NCI-H524 treated with DMSO at 0.1 percent for 48 hours (cell line): ENCODE data around the gene TPP1.

Experiments
- DNase-seq: peaks from one replicate; lab custom pipeline; 2025; lab: John Stamatoyannopoulos, UW

The TPP1 gene

DNA sequence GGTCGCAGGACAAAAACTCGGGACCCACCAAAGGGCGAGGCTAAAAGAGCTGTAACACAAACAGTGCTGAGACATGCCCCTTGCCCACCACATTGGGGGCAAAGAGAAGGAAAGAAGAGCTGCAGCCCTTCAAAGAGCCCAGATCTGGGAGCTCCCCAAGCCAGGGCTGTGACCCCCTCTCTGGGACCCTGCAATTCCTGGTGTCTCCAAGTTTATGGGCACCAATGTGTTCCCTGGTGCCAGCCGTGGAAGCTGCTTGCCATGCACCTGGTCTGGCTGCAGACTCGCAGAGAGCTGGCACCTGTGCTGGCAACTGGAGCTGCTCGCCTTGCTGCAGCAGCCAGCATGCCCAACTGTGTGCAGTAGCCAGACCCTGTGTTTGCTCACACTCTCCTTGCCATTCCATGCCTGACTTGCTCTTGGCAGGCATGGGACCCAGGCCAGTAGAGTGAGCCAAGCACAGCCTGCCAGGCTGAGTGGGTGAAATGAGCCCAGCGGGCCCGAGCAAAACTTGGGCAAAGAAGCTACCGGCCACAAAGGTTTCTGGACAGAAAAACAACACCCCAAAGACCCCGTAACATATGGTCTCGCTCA, 31.8 kb downstream of the TPP1 start:
- DNase-seq, result no peak

DNA sequence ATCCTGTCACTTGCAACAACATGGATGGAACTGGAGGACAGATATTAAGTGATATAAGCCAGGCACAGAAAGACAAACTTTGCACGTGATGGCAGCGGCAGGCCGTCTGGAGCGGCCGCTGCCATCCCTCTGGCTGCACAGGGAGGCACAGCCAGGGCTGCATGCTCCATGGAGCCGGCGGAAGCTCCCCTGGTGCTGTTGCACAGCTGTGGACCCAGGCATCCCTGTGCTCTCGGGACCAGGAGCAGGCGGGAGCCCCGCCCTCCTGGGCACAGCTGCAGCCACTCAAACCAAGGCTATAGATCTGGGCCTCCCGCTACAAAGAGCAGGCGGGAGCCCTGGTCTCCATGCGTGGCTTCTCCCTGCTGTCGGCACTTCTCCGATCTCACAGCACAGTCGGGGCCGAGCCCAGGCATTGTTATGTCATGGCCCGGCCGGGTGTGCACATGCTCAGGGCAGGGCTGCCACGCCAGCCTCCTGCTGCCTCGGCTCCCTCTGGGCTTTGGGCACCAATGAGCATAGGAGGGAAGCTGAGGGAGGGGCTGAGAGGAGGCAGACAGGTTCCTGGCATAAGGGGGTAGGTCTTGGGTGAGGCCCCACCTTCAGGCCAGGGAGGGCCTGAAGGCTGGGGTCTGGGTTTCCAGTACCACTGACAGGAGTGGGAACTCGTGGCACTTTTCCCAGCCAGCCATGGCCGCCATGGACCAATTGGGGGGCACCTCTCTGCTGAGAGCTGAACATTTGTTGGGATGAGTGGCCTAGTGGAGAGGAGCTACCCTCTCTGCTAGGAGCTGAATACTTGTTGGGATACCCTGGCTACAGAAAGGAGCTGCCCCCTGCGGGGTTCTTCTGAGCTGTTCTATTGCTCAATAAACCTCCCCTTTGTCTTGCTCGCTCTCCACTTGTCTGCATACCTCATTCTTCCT, 32.5 kb downstream of the TPP1 start:
- no peak for DNase-seq

DNA sequence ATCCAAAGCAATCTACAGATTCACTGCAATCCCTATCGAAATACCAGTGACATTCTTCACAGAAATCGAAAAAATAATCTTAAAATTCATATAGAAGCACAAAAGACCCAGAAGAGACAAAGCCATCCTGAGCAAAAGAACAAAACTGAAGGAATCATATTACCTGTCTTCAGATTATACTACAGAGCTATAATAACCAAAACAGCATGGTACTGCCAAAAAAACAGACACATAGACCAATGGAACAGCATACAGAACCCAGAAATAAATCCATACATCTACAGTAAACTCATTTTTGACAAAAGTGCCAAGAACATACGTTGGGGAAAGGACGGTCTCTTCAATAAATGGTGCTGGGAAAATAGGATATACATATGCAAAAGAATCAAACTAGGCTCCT, 34.7 kb downstream of the TPP1 start:
- DNase-seq, result no peak

DNA sequence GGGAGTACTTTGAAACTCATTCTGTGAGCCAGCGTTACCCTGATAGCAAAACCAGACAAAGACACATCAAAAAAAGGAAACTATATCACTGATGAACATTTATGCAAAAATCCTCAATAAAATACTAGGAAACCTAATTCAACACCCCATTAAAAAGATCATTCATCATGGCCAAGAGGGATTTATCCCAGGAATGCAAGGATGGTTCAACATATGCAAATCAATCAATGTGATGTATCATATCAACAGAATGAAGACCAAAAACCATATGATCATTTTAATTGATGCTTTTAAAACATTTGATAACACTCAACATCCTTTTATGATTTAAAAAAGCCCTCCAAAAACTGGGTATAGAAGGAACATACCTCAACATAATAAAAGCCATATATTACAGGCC, 35.6 kb downstream of the TPP1 start:
- DNase-seq, result no peak

DNA sequence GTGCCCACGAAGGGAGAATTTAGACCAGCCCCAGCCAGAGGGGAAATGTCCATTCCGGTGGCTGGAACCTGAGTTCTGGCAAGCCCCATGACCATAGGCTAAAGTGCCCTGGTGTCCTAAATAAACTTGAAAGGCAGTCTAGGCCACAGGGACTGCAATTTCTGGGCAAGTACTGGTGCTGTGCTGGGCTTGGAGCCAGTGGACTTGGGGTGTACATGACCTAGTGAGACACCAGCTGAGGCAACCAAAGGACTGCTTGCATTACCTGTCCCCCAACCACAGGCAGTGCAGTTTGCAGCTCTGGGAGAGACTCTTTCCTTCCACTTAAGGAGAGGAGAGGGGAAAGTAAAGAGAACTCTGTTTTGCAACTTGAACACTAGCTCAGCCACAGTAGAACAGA, 39.5 kb downstream of the TPP1 start:
- DNase-seq, result no peak

DNA sequence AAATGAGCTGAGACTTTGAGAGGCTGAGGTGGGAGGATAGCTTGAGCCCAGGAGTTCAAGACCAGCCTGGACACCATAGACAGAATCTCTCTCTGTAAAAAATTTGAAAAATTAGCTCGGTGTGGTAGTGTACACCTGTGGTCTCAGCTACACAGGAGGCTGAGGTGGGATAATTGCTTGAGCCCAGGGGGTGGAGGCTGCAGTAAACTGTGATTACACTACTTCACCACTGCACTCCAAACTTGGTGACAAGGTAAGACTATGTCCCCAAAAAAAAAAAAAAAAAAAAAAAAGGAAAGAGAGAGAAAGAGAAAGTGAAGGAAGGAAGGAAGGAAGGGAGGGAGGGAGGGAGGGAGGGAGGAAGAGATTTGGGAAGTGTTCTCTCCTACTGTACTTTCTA, 41.1 kb downstream of the TPP1 start:
- no peak for DNase-seq

DNA sequence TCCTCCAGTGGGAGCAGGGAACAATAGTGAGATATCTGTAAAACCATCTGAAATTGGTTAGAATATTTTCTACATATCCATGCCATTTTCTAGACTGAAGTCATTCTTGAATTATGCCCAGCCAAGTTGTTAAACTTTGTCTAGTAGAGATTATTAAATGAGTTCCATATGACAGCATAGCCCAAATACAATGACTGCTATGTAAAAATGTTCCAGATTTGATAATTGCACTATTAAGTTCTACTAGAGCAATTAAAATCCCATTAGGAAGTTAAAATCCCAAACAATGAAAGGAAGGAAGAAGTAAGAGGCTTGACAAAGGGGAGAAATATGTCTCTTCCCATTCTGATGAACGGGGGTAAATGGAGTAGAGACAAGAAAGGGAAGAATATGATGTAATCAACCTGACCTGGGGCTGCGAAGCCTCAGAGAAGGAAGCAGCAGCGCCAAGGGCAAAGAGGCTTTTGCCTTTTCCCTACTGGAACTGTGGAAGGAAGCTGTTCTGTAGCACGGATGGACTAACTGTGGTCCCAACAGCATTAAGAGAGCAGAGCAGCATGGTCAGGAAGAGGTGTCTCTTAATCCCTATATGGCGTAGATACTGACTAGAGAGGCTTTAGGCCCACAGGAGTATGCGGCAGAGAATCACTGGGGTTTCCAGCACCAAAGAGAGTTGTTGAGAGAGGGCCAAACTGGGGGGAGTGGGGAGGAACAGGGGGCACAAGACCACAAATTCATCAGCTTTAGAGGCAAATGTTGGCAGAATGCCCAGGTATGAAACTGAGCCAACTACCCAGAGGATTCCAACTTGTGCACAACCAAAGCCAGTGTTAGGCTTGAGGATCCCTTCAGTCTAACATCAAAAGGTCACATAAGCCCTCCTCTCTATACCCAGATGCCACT, 42.5 kb downstream of the TPP1 start:
- no peak for DNase-seq

DNA sequence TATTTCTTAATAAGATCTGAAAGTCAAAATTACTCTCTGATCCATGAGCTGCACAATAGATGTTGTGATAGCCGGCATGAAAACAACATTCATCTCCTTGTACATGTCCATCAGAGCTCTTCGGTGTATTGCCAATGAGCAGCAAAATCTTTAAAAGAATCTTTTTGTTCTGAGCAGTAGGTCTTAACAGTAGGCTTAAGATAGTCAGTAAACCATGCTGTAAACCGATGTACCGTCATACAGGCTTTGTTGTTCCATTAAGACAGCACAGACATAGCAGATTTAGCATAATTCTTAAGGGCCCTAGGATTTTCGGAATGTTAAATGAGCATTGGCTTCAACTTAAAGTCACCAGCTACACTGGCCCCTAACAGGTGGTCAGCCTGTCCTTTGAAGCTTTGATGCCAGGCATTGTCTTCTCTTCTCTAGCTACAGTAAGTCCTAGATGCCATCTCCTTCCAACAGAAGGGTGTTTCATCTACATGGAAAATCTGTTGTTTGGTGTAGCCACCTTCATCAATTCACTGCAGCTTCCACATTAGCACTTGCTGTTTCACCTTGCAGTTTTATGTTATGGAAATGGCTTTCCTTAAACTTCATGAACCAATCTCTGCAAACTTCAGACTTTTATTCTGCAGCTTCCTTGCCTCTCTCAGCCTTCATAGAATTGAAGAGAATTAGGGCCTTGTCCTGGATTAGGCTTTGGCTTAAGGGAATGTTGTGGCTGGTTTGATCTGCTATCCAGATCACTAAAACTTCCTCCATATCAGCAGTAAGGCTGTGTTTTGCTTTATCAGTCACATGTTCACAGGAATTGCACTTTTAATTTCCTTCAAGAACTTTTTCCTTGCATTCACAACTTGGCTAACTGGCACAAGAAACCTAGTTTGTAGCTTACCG, 44.2 kb downstream of the TPP1 start:
- no peak for DNase-seq

DNA sequence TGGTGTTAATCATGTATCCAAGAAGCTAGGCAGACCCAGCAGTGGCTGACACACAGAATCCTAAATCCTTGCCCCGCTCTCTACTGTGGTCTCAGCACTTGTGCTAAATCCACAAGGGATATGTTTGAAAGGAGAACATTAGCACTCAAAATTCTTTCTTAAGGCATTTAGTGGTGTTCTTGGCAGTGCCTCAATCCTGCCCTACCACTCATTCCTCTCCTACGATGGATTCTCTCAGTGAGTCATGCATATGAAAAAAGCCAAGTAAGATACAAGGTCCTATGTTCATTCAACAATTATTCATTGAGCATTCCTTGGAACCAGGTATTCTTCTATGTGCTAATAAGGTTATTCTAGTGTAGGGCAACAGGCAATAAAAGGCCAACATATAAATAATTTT, 47.0 kb downstream of the TPP1 start:
- no peak for DNase-seq

DNA sequence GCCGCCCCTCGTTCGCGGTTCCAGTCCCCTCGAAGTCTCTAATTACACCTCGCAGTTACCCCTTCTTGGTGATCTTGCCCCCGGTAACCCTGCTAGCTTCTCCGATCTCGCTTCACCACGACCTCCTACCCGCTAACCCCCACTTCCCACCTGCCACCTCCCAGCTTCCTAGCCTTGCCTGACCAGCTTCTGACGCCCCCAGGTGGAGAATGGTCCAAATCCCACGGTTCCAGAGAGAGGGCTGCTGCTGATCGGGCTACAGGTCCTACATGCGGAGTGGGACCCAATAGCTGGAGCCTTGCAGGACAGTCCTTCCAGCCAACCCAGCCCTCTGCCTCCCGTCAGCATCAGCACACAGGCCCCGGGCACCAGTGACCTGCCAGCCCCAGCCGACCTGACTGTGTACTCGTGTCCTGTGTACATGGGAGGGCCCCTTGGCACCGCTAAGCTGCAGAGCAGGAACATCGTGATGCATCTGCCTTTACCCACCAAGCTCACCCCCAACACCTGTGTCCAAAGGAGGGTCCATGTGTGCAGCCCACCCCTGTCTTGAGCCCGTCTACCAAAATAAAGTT, 47.7 kb downstream of the TPP1 start:
- no peak for DNase-seq

DNA sequence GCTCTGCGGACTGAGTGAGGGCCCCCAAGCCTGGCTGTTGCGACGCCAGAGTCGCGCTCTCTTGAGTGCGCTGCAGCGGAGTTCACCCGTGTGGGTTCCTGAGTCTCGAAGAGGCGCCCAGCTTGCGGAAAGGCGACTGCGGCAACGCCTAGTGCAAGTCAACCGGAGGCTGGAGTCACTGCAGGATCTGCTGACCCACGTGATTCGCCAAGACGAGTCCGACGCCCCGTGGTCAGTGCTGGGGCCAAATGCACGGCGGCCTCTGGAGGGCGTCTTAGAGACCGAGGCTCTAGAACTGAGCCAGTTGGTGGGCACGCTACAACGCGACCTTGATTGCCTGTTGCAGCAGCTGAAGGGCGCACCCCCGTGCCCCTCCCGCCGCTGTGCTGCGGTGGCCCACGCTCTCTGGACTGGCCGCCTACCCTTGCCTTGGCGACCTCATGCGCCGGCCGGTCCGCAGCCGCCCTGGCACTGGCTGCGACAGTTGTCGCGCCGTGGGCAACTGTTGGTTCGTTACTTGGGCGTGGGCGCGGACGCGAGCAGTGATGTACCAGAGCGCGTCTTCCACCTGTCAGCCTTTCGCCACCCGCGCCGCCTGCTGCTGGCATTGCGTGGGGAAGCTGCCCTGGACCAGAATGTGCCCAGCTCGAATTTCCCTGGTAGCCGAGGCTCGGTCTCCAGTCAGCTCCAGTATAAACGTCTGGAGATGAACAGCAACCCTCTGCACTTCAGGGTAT, 48.4 kb downstream of the TPP1 start:
- no peak for DNase-seq

DNA sequence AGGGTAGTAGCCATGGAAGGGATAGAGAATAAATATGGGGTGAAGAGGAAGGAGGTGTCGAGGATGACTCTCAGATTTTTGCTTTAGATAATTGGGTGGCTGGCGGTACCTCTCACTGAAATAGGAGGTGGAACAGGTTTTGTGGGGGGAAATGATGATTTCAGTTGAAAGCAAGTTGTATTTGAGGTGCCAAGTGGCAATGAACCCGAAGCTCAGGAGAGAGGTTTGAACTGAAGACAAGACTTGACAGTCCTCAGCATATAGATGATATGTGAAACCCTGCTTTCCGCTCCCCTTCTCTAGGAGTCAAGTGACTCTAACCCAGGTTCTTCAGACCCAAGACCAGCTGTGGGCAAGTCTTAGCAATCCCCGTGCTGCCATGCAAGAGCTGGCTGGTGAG, 49.5 kb downstream of the TPP1 start:
- DNase-seq, result no peak

DNA sequence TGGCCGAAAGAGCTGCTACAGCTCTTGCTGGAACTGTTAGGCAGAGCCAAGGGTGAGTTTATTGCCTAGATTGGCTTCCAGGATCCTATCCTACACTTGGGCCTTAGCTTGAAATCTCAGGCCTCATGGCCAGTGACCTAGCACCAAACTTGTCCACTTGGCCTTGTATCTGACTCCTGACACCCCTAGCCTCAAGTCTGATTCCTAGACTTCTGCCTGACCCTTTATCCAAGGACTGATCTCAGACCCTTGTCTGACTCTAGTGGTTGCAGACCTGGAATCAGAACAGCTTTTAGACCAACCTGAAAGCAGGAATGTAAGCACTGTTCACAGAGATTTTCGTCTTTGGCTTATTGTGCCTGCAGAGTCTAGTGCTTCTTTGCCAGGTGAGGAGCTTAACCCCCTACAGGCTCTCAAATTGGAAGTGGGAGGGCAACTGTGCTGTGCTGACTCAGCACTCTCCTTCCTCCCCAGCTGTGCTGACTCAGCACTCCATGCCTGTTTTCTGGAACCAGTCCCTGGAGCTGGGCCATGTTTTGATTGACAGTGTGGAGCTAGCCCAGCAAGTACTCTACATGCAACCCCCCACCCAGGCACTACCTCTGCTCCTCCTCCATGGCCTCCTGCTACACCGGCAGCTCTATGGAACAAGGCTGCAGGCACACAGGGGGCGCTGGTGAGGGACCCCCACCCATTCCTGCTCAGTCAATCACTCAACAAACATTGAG, 50.9 kb downstream of the TPP1 start:
- DNase-seq, result no peak

DNA sequence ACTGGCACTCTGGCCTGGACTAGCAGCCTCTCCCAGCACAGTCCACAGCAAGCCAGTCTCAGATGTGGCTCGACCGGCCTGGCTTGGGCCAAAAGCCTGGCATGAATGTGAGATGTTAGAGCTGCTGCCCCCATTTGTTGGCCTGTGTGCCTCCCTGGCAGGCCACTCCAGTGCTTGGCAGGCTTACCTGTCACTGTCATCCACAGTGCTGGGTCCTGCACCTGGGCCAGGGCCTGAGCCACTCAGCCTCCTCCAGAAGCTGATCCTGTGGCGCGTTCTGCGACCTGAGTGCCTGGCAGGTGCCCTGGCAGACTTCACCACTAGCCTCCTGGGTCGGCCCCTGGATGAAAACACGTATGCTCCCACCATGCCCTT, 51.9 kb downstream of the TPP1 start:
- DNase-seq, result no peak

DNA sequence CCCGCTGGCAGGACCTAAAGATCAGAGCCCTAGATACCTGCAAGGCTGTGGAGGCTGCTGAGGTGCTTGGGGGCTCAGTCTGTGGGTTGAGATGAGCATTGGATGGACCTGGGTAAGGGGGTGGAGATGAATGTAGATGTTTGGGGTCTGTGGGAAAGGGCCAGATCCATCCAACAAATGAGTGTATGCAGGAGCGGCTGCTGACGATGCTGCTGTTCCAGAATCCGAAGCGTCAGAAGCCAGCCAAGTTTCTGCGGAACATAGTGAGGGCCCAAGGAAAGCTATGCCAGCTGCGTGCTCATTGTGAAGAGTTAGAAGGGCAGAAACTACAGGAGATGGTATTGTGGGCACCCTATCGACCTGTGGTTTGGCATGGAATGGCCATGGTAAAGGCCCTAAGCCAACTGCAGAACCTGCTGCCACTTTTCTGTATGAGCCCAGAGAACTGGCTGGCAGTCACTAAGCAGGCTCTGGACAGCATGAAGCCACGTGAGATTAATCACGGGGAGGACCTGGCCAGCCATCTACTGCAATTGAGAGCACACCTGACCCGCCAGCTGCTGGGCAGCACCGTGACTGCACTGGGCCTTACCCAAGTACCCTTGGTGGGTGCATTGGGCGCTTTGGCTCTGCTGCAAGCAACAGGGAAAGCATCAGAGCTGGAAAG, 52.4 kb downstream of the TPP1 start:
- no peak for DNase-seq

DNA sequence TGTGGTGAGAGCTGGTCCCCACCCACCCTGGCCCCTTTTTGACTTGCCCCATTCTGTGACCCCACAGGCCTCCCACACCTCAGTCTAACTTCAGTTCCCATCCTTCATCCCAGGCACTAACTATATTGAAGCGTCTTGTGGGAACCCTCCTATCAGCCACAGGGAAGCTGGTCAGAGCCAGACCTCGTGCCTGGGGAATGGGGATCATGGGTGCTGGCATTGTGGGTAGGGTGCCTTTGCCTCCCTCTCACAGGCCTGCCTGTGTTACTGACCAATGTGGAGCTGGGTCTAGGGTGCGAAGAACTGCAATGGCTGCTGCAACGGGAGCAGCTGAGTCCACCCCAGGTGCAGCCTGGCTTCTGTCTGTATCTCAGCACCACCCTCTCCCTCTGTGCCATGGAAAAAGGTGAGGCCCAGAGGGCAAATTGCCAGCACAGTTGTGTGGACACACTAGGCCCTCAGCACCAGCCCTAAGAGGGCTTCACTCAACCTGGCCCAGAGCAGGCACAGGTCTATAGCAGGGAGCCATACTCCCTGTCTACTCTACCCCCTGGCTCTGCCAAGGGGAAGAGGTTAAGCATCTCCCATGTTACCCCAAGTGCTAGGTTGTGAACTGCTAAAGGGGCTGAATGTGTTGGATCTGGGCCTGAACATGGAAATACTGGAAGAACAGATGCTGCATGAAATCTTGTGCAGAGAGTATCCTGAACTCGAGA, 53.1 kb downstream of the TPP1 start:
- no peak for DNase-seq

DNA sequence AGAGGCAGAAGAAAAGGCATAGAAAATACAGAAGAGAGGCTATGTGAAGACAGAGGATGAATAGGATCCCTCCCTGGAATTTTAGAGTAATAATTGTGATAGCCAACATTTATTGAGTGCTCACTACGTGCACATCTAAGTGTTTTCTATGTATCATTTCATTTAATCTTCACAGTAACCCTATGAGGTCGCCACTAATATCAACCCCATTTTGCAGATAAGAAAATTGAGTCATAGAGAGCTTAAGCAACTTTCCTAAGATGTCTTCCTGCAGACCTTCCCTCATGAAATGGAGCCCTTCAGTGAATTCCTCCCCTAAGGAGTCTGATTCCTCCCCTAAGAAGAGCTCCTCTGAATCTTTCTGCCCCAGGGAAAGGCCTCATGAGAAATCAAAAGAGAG, 53.9 kb downstream of the TPP1 start:
- DNase-seq, result no peak

DNA sequence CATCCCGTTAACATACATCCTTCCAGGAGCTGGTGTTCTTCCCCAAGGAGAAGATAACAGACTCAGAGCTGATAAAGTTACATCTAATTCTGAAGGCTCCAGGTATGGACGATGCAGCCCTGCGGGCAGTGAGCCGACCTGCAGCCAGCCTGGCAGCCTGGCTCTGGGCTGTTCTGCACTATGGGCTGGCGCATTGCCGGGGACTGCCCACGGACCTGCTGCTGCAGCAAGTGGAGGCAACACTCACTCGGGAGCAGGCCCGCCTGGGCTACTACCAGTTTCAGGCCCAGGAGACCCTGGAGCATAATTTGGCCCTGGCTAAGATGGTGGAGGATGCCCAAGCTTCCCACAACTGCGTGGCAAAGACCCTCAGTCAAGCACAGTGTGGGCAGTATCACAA, 55.6 kb downstream of the TPP1 start:
- DNase-seq, result no peak

DNA sequence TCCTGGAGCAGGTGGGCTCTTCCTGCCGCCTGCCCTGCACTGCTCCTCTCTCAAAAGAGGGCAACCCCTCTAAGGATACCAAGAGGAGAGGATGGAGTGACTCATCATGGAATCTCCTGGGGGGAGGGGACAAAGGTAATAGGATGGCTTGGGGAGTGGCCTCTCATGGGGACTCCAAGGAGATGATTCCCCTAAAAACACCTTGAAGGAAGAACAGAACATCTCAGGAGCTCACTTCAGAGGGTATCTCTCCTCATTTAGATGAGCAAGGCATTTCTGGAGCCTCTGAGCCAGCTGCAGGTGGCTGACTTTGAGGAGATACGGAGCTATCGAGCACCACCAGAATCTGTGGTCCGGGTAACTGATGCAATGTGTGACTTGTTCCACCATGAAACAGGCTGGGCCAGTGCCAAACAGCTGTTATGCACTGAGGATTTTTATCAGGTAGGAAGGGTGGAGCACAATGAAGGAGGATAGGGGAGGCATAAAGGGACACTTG, 56.1 kb downstream of the TPP1 start:
- DNase-seq, result no peak
